ENCODE results near the gene PDE4D. TPM values are rescaled to one million over a fixed set of nuclear protein-coding genes. Genes with fewer than 3 reads are reported as not detected.

The PDE4D gene
- 38.1 to 61.3 TPM (median 55.6 TPM) in 5 replicates for total RNA-seq (2022; extraction: Qiagen RNA extraction)

GRCh38 chr5:59893429-59894227, at the start of gene PDE4D:
Gene PDE4D, minus strand, starts transcription at chr5:59893726.

Data from A549 treated with Mapracorat at 1 μM for 4 hours (cell line).